GM21619 (cell line): ENCODE results near the gene ZBTB34.
A peak's percentile ranks its signal among the peaks of the same experiment; 100 is the strongest.

Experiments
- ATAC-seq: cut with Tn5 transposase; IDR thresholded peaks from one replicate; pipeline ENCODE4 v1.9.1; 2021; ENCODE audit not compliant: unreplicated experiment

ZBTB34 gene

GRCh38 chr9:126842977-126843799 lies 17.3 kb upstream of the ZBTB34 start:
- no peak for ATAC-seq

GRCh38 chr9:126844085-126844484 lies 16.4 kb upstream of the ZBTB34 start:
- no peak for ATAC-seq

GRCh38 chr9:126847051-126847450 lies 13.4 kb upstream of the ZBTB34 start:
- no peak for ATAC-seq

- no peak for ATAC-seq
These were observed 10.7 kb upstream of the ZBTB34 start for GRCh38 chr9:126849591-126850225.

GRCh38 chr9:126851286-126851880 lies 9.1 kb upstream of the ZBTB34 start:
- no peak for ATAC-seq

GRCh38 chr9:126852086-126852688 lies 8.3 kb upstream of the ZBTB34 start:
- no peak for ATAC-seq

- ATAC-seq, result no peak
These were observed 6.8 kb upstream of the ZBTB34 start for GRCh38 chr9:126853667-126854066.

- ATAC-seq, result no peak
These were observed 5.7 kb upstream of the ZBTB34 start for GRCh38 chr9:126854734-126855133.

- ATAC-seq, result no peak
These were observed 4.0 kb upstream of the ZBTB34 start for GRCh38 chr9:126856326-126856877.

- no peak for ATAC-seq
These were observed 3.0 kb upstream of the ZBTB34 start for GRCh38 chr9:126857261-126857960.

- no peak for ATAC-seq
These were observed 1.3 kb upstream of the ZBTB34 start for GRCh38 chr9:126859111-126859510.

GRCh38 chr9:126860757-126861466 lies 473 bp downstream of the ZBTB34 start:
- ATAC-seq, result peak; percentile 22

- ATAC-seq, result no peak
These were observed 1.3 kb downstream of the ZBTB34 start for GRCh38 chr9:126861707-126862103.

GRCh38 chr9:126862104-126862761 lies 1.8 kb downstream of the ZBTB34 start:
- ATAC-seq, result no peak

- ATAC-seq, result no peak
These were observed 4.3 kb downstream of the ZBTB34 start for GRCh38 chr9:126864771-126865170.

- ATAC-seq, result no peak
These were observed 8.9 kb downstream of the ZBTB34 start for GRCh38 chr9:126869368-126869767.

- ATAC-seq, result no peak
These were observed 12.1 kb downstream of the ZBTB34 start for GRCh38 chr9:126872516-126872915.

- no peak for ATAC-seq
These were observed 14.3 kb downstream of the ZBTB34 start for GRCh38 chr9:126874546-126875314.
